OCI-LY3 (cell line): ENCODE measurements around the gene ST8SIA5.

Source experiments
- EZH2phosphoT487 ChIP-seq: fragments of 200-600 bp; shearing (Covaris generic); IDR thresholded peaks from 2 replicates; pipeline ENCODE4 v1.6.1; 2018; ENCODE audit warnings: antibody characterized with exemption, mixed run types, low read depth
- TF ChIP-seq, protein P1 (sequence below): fragments of 200-600, 300-600 bp; sonication (generic); IDR thresholded peaks from 2 replicates; pipeline ENCODE4 v1.5.1; 2014; ENCODE audit warnings: antibody characterized with exemption, low read length, low read depth

DNA sequence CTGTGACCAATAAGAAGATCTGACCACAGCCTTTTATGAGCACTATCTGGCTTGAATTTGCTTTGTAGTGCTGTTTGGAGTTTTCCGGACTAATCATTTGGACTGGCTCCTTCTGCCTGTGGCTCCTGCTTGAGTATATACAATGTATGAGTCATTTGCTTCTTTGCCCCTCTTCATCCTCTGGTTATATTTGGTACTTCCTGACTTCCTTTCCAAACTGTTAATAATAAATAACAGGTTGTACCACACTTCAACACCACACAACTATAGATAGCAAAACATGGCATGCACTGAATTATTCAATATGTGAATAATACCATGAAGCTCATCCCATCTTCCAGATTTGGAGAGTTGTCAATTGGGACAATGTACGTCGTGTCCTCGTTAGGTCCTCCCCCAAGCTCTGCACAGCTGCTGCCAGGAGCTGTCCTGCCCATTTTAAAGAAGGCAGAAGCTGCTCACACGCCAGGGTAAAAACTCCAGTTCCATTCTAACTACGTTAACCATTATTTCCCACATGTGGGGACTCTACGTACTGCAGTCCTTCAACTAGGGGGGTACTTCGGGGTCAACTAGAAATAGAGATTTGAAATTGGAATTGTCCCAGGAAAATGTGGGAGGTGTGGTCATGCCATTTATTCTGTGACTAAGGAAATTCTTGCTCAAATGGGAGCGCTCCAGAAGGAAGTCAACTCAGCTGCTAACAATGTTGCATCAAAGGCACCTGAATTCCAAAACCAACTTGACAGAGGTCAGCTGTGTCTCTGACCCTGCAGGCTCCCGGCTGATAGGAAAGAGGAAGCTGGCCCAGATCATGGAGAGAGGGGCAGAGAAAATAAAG, 38.1 kb downstream of the ST8SIA5 start:
- no peak for TF ChIP-seq EZH2phosphoT487
- TF ChIP-seq, protein P1, sequence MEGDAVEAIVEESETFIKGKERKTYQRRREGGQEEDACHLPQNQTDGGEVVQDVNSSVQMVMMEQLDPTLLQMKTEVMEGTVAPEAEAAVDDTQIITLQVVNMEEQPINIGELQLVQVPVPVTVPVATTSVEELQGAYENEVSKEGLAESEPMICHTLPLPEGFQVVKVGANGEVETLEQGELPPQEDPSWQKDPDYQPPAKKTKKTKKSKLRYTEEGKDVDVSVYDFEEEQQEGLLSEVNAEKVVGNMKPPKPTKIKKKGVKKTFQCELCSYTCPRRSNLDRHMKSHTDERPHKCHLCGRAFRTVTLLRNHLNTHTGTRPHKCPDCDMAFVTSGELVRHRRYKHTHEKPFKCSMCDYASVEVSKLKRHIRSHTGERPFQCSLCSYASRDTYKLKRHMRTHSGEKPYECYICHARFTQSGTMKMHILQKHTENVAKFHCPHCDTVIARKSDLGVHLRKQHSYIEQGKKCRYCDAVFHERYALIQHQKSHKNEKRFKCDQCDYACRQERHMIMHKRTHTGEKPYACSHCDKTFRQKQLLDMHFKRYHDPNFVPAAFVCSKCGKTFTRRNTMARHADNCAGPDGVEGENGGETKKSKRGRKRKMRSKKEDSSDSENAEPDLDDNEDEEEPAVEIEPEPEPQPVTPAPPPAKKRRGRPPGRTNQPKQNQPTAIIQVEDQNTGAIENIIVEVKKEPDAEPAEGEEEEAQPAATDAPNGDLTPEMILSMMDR, result no peak
